ENCODE results near the gene POU2F1.

GRCh38 chr1:167441222-167441621, 220.5 kb downstream of the POU2F1 start:
- no peak for TF ChIP-seq POLR2A (IDR thresholded peaks at IDR 0.05; ENCODE audit: borderline replicate concordance, extremely low read depth, insufficient read depth, insufficient read length)
- TF ChIP-seq CTCF (IDR thresholded peaks at IDR 0.05 in 2 of 3, conservative IDR thresholded peaks at IDR 0.05 in 1 of 3; ENCODE audit: borderline replicate concordance in 1 of 3, insufficient read depth in 1 of 3, low read depth in 2 of 3, low read length in 2 of 3), result no peak
- no peak for TF ChIP-seq ATF3 (IDR thresholded peaks at IDR 0.05)

Data from HCT116 (cell line).